HG02840 (cell line): ENCODE measurements around the gene CLASP1.
"Not testable (repeated sequence)": the region's sequence is repeated elsewhere in the genome, so short reads cannot be mapped to it uniquely, and the experiment has no call there.

Experiments used
- ATAC-seq: cut with Tn5 transposase; IDR thresholded peaks from one replicate; pipeline ENCODE4 v1.9.1; 2021; ENCODE audit warnings: mild to moderate bottlenecking, moderate library complexity, moderate number of reproducible peaks; ENCODE audit not compliant: unreplicated experiment, low FRiP score

CLASP1 gene

DNA sequence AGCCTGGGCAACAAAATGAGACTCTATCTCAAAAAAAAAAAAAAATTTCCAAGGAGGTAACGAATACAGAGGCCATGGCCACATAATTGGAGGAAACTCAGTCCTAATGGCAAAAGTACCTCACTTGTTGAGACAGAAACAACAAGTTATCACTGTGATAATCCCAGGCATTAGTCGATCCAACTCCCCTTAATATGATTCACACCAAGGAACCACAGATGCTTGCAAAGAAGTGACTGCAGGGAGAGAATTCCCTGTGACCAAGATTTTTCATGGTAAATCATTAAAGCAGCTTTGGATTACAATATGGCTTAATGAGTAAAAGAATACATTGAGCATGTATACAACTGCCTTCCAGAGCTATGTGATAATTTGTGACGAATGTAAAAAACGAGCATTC, 199.0 kb downstream of the CLASP1 start:
- ATAC-seq = no peak

DNA sequence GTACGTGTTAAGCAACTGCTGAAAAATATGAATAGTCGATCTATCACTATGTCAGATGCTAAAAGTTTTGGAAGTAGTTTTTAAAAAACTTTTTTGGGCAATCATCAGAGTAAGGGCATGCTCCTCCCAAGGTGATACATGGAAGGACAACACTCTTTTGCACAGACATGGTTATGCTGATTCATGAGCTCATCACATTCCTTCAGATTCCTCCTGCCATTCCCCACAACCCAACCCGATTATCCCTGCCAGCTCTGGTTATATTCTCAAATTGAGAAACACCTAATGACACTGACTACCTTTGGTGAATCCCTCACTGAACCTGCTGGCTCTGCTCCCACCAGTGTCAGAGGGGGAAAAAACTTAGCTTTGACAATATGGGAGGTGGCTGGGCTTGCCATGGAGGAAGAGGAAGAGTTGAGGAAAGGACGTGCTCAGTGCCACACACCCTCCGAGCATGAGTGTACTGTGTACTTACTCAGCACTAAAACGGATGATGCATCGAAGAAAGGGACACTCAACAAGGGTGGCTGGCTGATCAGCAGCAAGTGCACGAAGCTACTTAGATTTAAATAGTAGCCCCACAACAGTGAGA, 202.5 kb downstream of the CLASP1 start:
- ATAC-seq = no peak

DNA sequence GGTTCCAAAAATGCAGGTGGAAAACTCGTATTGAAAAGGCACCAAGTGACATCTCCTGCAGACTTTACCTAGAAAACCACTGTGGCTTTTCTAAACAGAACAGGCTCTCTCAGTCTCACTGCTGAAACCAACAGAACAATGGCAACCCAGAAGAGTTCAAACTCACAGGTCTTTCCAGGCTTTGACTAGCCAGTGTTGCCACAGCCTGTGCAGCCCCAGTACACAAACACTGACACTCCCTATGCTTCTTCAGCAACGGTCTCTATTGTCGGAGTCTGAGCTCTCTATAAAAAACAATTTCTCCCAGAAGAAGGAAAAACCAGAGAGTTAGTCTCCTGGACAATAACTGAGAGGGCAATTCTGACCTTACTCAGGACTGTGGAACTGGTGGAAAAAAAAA, 206.4 kb downstream of the CLASP1 start:
- no peak for ATAC-seq

DNA sequence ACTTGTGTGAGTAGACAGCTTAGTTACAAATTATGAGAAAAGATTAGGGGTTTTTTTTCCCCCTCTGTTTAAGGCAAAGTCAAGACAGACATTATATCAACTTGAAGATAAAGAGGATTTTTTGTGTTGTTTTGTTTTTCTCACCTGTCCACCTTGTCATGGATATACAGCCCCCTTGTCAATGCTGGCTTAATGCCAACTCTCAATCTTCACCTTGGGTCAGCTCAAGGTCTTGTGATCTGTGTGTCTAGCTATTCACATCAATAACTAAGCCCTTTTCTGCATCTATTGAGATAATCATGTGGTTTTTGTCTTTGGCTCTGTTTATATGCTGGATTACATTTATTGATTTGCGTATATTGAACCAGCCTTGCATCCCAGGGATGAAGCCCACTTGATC, 211.0 kb downstream of the CLASP1 start:
- not testable (repeated sequence) for ATAC-seq

DNA sequence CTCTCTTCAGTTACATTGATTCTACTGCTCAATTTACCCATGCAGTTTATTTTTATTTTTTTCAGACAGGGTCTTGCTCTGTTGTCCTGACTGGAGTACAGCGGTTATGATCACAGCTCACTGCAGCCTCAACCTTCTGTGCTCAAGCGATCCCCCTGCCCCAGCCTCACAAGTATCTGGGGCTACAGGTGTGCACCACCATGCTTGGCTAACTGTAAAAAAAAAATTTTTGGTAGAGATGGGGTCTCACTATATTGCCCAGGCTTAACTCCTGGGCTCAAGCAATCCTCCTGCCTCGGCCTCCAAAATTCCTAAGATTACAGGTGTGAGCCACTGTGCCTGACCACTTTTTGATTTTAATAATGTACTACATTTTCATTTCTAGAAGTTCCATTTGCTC, 212.3 kb downstream of the CLASP1 start:
- no peak for ATAC-seq

DNA sequence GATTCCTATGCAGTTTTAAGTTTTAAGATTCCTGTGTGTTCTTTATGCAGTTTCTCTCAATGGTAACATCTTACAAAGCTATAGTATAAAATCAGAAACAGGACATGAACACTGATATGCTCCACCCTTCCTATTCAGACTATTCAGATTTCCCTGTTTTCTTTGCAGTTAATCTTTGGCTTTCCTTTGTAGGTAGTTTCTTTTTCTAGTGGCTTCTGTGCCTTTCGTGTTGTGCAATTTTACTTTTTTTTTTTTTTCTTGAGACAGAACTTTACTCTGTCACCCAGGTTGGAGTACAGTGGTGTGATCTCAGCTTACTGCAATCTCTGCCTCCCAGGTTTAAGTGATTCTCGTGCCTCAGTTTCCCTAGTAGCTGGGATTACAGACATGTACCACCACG, 213.5 kb downstream of the CLASP1 start:
- no peak for ATAC-seq

DNA sequence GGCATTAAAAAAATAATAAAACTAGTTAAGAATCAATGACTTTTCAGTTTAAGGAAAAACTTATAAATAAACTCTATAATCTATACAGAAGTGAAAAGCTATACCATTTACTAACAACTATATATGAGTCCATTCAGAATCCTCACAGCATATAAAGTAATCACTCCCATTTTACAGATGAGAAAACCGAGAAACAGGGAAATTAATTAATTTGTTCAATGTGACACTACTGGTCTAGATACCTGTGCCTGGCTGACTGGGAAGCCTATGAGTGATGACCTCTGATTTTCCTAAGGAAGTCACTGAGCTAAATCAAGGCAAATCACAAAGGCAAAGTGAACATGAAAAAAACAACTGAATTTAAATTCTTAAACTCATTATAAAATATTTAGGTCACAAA, 218.0 kb downstream of the CLASP1 start:
- ATAC-seq = no peak

DNA sequence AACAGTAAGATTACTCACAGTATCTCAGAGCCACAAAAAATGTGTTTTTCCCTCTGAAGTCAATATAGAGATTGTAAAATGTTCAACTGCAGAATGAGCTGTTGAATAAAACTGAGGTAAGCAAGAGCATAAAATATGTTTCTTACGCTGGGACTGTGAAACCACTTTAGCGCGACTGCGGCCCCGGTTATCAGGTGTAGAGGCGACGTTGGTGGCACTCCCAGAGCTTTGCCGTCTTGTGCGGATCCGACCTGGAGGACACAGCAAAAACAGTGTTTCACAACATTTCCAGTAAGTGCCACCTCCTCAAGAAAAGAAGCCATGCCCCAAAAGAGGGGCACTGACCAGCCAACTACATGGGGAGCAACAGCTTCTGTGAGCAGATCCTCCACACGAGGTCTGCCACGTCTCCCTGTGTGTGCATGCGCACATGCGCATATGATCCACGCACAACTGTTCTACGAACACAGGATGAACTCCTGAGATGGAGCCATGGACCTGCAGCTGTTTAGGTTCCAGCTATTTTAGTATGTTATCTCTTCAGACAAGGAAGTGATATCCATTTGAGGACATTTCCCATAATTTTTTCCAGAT, 219.2 kb downstream of the CLASP1 start:
- no peak for ATAC-seq

DNA sequence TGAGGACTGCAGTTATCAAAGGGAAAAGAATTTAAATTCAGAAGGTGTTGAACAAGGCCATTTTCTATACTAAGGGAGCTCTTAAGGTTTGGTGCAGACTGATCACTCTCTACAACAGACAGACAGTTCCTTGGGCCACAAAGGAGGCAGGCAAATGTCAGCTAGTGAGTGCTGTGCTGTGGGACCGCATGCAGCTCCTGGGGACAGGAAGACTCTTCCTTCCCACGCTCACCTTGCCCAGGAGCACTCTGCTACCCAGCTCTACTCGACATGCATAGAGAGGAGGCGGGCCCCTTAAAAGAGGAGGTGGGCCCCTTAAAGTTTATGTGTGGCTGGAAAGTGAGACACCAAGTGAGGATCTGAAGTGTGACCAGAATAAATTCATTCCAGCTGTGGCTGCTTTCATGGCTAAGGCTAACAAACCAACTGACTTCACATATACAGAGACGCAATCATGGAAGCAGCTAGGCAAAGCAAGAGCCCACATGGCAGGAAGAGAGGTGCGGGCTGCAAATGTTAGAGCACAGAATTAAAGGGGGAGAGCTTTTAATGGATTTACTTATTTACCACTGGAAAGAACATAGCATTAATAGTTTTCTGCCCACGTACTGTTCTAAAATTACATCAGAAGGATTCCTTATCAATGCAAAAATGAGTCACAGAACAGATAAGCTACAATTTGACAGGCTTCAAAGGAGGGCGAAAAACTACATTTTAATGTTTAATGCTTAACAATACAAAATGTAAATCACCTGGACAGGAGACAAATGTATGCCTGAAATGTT, 220.0 kb downstream of the CLASP1 start:
- ATAC-seq = no peak

DNA sequence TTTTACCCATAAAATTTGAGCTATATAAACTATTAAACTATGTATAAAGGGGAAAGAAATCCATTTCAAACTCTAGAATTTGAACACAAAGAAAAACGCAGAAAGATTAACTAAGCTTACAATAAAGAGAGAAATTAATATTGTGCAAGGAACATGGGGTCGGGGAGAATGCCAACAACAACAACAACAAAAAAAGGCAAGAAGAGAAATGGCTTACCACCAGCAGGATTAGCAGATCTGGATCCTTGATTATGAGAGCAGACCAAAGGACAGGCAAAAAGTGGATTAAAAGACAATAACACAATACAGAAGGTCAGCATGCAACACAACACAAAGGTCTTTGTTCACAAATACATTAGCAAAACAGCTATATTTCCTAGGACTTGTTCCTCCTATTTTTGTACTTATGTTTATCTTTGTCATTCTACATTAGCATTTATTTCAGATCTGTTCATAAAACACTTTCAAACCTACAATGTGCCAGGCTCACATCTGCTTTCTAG, 222.0 kb downstream of the CLASP1 start:
- no peak for ATAC-seq

DNA sequence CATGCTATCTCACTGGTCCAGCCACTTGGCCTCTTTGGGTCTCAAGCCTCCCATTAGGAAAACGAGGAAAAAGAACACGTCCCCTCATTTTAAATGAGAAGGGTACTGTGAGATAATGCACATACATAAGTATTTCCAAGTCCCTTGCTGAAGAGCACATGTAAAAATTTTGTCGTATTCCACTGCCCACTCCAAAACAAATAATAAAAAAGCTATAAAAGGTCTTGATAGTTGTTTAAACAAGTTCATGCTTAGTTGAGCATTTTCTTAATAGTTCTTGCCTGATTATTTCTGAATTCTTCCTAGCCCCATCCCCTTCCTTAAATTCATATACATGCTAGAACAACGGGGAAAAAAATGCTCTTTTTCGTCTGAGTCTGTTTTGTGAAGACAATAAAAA, 228.8 kb downstream of the CLASP1 start:
- ATAC-seq = no peak

DNA sequence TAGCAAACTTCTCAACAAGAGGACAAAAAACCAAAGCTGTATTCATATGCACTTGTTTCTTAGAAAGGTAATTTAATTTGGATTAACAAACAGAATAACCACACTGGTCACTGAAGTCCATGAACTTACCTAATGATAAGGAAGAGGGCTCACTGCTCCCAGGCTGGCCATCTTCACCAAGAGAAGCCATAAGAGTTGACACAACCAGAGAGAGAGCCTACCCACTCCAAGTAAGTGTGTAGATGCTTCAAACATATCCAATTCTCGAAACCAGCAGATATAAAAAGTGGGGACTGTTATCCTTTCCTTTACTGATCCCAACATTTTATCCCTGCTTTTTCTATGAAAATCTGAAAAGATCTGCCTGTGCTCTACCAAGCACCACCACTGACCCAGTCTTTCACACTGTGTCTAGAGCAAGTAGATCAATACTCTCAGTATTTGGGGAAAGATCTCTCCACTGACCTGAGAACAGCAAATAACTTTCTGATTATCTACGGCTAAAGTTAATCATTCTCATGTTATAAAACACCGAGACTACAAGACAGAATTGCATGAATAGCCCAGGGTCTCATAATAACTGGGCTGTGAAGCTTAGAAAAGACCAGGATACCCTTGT, 230.1 kb downstream of the CLASP1 start:
- ATAC-seq = no peak

DNA sequence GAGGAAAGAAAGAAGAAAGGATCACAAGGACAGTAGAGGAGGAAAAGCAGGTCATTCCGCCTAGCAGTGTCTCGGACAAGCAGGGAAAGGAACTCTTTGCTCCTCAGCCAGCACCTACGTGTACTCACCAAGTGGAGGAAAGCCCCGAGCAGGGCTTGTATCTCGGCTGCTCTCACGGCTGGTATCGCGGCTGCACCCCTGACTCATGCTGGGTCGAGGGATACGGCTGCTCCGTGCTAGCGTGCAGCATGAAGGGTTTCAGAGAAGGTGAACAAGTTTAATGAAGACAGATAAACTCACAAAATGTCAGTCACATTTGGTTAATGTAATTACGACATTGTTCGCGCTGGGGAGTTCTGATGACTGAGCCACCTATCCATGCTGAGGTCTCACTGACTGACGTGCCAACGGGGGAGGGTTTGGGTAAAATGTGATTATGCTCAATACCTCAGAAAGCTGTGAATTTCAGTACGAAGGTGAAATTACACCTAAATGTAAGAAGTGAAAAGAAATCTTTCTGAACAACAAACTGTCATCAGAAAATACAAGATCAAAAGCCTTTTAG, 230.7 kb downstream of the CLASP1 start:
- ATAC-seq = no peak

DNA sequence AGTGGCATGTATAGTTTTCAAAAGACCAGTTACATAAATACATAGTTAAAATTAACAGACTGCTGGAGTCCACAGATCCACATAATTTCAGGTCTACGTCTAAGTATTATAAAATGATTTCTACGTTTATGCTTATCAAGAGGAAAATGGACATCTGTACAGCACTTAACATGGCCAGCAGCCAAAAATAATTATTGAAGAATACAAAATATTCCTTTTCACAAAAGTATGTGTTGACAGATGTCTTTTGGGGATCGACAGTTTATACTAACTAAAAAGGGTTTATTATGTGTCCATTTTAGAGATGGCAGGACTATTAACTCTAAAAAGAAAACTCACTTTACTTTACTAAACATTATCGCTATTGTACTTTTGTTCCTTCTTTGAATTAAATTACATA, 231.4 kb downstream of the CLASP1 start:
- ATAC-seq = no peak

DNA sequence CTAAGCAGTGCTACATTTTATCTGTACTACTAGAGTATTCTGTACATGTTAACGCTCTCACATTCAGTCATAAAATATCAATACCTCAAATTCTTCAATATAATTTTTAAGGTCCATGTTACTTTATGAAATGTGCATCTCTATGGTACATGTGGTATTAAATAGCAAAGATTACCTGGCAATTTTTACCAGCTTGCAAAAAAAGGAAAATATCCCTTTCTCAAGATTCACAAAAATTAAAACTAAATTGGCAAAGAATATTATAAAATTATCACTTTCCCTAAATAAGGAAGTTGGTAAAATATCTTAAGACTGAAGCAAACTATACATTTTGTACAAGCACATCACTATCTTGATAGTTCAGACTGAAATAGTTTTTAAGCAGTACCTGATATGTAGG, 233.5 kb downstream of the CLASP1 start:
- ATAC-seq = no peak

DNA sequence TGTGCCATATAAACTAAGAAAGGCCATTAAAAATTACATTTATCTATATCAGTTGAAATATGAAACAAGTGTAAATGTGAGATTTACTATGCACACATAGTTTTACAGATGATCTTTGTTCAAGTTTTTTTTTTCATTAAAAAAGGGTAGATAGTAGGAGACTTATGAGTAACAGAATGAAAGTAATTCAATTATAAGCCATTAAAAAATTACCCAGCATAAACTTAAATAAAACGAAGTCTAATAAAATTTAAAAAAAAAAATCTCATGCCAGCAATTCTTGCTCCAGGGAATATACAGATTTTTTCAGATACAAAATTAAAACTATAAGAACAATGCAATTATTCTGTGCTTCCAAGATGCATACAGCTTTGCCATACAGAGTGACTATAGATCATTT, 236.9 kb downstream of the CLASP1 start:
- ATAC-seq = no peak

DNA sequence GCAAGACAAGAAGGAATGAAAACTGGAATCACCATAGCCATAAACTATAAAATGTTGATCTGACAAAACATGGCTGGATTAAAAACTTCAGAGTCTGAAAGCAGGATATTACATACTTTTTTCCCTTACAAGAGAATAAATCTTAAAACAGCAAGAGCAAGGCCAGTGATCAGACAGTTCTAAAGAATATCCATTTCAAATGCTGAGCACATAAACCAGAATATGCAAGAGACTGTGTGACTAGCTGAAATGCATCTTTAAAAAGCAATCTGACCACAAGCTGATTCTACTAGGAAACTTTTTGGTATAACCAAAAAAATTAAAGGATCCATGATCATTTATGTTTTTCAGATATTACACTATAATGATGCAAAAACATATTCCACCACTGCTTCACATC, 239.3 kb downstream of the CLASP1 start:
- ATAC-seq = no peak

DNA sequence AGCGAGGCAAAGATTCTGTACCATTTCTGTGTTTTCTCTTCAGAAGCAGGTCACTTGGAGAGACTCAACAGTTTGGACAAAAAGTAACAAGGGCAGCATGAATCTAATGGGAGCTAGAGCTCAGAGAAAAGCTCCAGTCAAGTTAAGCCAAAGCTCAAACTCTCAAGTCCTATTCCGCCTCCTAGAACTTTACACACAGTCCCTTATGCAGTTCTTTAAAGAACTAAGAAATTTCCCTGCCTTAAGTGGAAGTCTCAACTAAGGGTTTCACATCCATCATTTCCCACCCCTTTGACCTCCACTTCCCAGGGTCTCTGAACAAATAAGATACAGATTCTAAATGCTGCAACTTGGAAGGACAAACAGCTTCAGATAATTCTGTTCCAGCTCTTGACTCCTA, 239.9 kb downstream of the CLASP1 start:
- ATAC-seq = no peak

DNA sequence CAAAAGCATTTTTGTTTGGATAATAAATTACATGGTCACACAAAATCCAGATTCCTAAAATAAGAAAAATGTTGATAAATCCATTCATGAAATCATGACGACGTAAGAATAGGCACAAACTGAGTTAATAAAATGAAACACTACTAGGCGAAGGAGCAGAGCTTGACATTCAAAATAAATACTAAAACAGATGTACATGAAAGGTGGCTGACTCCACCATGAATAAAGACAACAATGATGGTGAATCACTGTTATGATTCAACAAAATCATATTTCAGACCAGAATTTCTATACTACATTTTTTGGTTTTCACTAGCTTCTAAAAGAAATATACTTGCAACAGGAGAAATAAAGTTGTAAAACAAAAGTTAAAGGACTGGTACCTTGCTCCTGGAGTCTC, 240.6 kb downstream of the CLASP1 start:
- no peak for ATAC-seq

DNA sequence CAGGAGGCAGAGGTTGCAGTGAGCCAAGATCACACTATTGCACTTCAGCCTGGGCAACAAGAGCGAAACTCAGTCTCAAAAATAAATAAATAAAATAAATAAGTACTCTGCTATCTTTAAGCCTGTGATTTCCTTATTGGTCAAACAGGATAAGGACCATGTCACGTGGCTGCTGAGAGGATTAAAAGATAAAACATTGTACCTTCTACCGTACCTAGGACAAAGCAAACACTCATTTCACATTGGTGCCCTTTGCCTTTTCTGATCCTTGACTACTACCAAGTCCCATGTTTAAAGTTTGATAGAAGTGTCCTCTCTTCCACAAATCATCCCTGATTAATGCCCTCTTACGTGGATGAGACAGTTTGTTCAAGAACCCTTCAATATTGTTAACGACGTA, 244.0 kb downstream of the CLASP1 start:
- no peak for ATAC-seq

DNA sequence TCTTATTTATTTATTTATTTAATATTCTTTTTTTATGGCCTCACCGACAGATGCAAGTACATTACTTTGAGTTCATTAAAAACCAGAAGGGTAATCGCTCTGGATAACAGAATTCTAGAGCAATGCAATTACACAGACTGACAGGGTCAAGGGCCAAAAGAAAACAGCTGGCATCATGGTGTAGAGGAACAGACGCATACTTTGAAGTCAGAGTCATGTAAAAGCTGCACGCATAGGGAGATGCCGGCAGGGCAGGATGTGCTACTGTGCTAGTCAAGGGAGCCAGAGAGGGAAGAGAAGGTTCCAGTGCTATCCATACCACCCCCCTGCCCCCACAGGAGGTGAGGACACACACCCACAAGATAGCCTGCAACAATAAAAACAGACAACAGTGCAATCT, 249.1 kb downstream of the CLASP1 start:
- ATAC-seq = no peak
